Measurements from ENCODE around the gene ZNF469. TPM values are rescaled to one million over a fixed set of nuclear protein-coding genes. Genes with fewer than 3 reads are reported as not detected.

The ZNF469 gene
- polyA plus RNA-seq, 1 donor (not counting 4 experiments of a cell fraction or from before 2014, with no cell fraction given): not detected

GRCh38 chr16:88373211-88373610 lies 9.5 kb upstream of the ZNF469 start:
- H3K79me2 ChIP-seq (ENCODE audit: control insufficient read depth, insufficient read depth, low read length): no peaks in the 10 kb centered on the region
- H3K4me1 ChIP-seq (ENCODE audit: control insufficient read depth, extremely low read depth, insufficient read depth, low read length): no peaks in the 10 kb centered on the region
- no peaks in the 10 kb centered on the region for H4K20me1 ChIP-seq (ENCODE audit: control insufficient read depth, extremely low read depth, insufficient read depth, low read length)
- no peaks in the 10 kb centered on the region for H3K9me1 ChIP-seq (ENCODE audit: control insufficient read depth, extremely low read depth, insufficient read depth, low read length)
- H3K36me3 ChIP-seq (ENCODE audit: control insufficient read depth in 2 of 2, extremely low read depth in 1 of 2, insufficient read depth in 2 of 2, low read length in 2 of 2): no peaks in the 10 kb centered on the region
- dilution Hi-C loops (cut with MboI; ENCODE audit: extremely low pct_ligation_motif_present, low sequenced_read_pairs): no loop called here
- TF ChIP-seq CTCF (optimal IDR thresholded peaks at IDR 0.05 in 1 of 3, IDR thresholded peaks at IDR 0.05 in 1 of 3, conservative IDR thresholded peaks at IDR 0.05 in 1 of 3; ENCODE audit: extremely low read depth in 1 of 3, insufficient read depth in 2 of 3, low read length in 3 of 3) (no peak), EZH2 (IDR thresholded peaks at IDR 0.05; ENCODE audit: low read length) (no peak)
- peaks cover 4% of the 10 kb centered on the region for H3K9me3 ChIP-seq (ENCODE audit: control insufficient read depth, low read depth, low read length)
- H3K27ac ChIP-seq (ENCODE audit: control insufficient read depth, insufficient read depth, low read length): no peak overlapping the region
- H2AFZ ChIP-seq (ENCODE audit: control insufficient read depth, low read length): no peak overlapping the region
- DNase-seq (ENCODE audit: low read depth, low spot score) (no peak), FAIRE-seq (no peak)
- H3K27me3 ChIP-seq (ENCODE audit: control insufficient read depth, extremely low read depth, insufficient read depth, low read length): no peaks in the 10 kb centered on the region
- H3K4me2 ChIP-seq (ENCODE audit: control insufficient read depth, extremely low read depth, insufficient read depth, low read depth, low read length): no peak overlapping the region
- H3K4me3 ChIP-seq (ENCODE audit: control insufficient read depth in 2 of 3, extremely low read depth in 1 of 3, insufficient read depth in 2 of 3, low read depth in 1 of 3, low read length in 3 of 3): no peak overlapping the region
- H3K9ac ChIP-seq (ENCODE audit: control insufficient read depth, extremely low read depth, insufficient read depth, low read length): no peak overlapping the region

- peaks cover 4% of the 10 kb centered on the region for H3K9me3 ChIP-seq (ENCODE audit: control insufficient read depth, low read depth, low read length)
- no peaks in the 10 kb centered on the region for H3K27me3 ChIP-seq (ENCODE audit: control insufficient read depth, extremely low read depth, insufficient read depth, low read length)
- H3K4me2 ChIP-seq (ENCODE audit: control insufficient read depth, extremely low read depth, insufficient read depth, low read depth, low read length): no peak overlapping the region
- H3K4me3 ChIP-seq (ENCODE audit: control insufficient read depth in 2 of 3, extremely low read depth in 1 of 3, insufficient read depth in 2 of 3, low read depth in 1 of 3, low read length in 3 of 3): no peak overlapping the region
- no peaks in the 10 kb centered on the region for H3K79me2 ChIP-seq (ENCODE audit: control insufficient read depth, insufficient read depth, low read length)
- H2AFZ ChIP-seq (ENCODE audit: control insufficient read depth, low read length): no peak overlapping the region
- DNase-seq (ENCODE audit: low read depth, low spot score): no peak
- no peaks in the 10 kb centered on the region for H3K4me1 ChIP-seq (ENCODE audit: control insufficient read depth, extremely low read depth, insufficient read depth, low read length)
- H3K9ac ChIP-seq (ENCODE audit: control insufficient read depth, extremely low read depth, insufficient read depth, low read length): no peak overlapping the region
- H3K27ac ChIP-seq (ENCODE audit: control insufficient read depth, insufficient read depth, low read length): no peak overlapping the region
- dilution Hi-C loops (cut with MboI; ENCODE audit: extremely low pct_ligation_motif_present, low sequenced_read_pairs): no loop called here
- no peak for FAIRE-seq
- H4K20me1 ChIP-seq (ENCODE audit: control insufficient read depth, extremely low read depth, insufficient read depth, low read length): no peaks in the 10 kb centered on the region
- no peaks in the 10 kb centered on the region for H3K36me3 ChIP-seq (ENCODE audit: control insufficient read depth in 2 of 2, extremely low read depth in 1 of 2, insufficient read depth in 2 of 2, low read length in 2 of 2)
- H3K9me1 ChIP-seq (ENCODE audit: control insufficient read depth, extremely low read depth, insufficient read depth, low read length): no peaks in the 10 kb centered on the region
- TF ChIP-seq CTCF (optimal IDR thresholded peaks at IDR 0.05 in 1 of 3, IDR thresholded peaks at IDR 0.05 in 1 of 3, conservative IDR thresholded peaks at IDR 0.05 in 1 of 3; ENCODE audit: extremely low read depth in 1 of 3, insufficient read depth in 2 of 3, low read length in 3 of 3) (no peak), EZH2 (IDR thresholded peaks at IDR 0.05; ENCODE audit: low read length) (no peak)
These were observed 8.7 kb upstream of the ZNF469 start for GRCh38 chr16:88373927-88374492.
